ENCODE data around the gene ANO10.

Gene ANO10

GRCh38 chr3:43345877-43346276 is 275.9 kb downstream of the ANO10 start:
- ChIA-PET POLR2A (no interaction called here), CTCF (interaction anchor here (0.8 to 1.4 kb wide), 3 partner anchors 10 to 27 kb away, joined by 3 read pairs; no protein-coding TSS in a partner anchor)
- no peak for TF ChIP-seq CTCF (IDR thresholded peaks at IDR 0.05; ENCODE audit: control extremely low read depth, extremely low read depth, low read depth, missing control alignments)
- DNase-seq (ENCODE audit: extremely low spot score): no peak

- no peak for TF ChIP-seq CTCF (IDR thresholded peaks at IDR 0.05; ENCODE audit: control extremely low read depth, extremely low read depth, low read depth, missing control alignments)
- ChIA-PET CTCF (interaction anchor here (1.4 kb wide), 1 partner anchor 11 kb away, joined by 3 read pairs; no protein-coding TSS in a partner anchor), POLR2A (no interaction called here)
- no peak for DNase-seq (ENCODE audit: extremely low spot score)
Observed at GRCh38 chr3:43345246-43345645, 276.6 kb downstream of the ANO10 start.

GRCh38 chr3:43344520-43344919 is 277.3 kb downstream of the ANO10 start:
- no peak for TF ChIP-seq CTCF (IDR thresholded peaks at IDR 0.05; ENCODE audit: control extremely low read depth, extremely low read depth, low read depth, missing control alignments)
- POLR2A ChIA-PET: no interaction called here
- CTCF ChIA-PET: no interaction called here
- no peak for DNase-seq (ENCODE audit: extremely low spot score)

- POLR2A ChIA-PET: no interaction called here
- CTCF ChIA-PET: no interaction called here
- no peak for TF ChIP-seq CTCF (IDR thresholded peaks at IDR 0.05; ENCODE audit: control extremely low read depth, extremely low read depth, low read depth, missing control alignments)
- DNase-seq (ENCODE audit: extremely low spot score): no peak
Observed at GRCh38 chr3:43343815-43344214, 278.0 kb downstream of the ANO10 start.

- no peak for TF ChIP-seq CTCF (IDR thresholded peaks at IDR 0.05; ENCODE audit: control extremely low read depth, extremely low read depth, low read depth, missing control alignments)
- ChIA-PET CTCF (no interaction called here), POLR2A (no interaction called here)
- DNase-seq (ENCODE audit: extremely low spot score): no peak
Observed at GRCh38 chr3:43343185-43343584, 278.6 kb downstream of the ANO10 start.

- TF ChIP-seq CTCF (IDR thresholded peaks at IDR 0.05; ENCODE audit: control extremely low read depth, extremely low read depth, low read depth, missing control alignments): no peak
- DNase-seq (ENCODE audit: extremely low spot score): no peak
- ChIA-PET CTCF (no interaction called here), POLR2A (no interaction called here)
Observed at GRCh38 chr3:43341788-43342187, 280.0 kb downstream of the ANO10 start.

GRCh38 chr3:43340403-43340802 is 281.4 kb downstream of the ANO10 start:
- no peak for TF ChIP-seq CTCF (IDR thresholded peaks at IDR 0.05; ENCODE audit: control extremely low read depth, extremely low read depth, low read depth, missing control alignments)
- ChIA-PET POLR2A (no interaction called here), CTCF (no interaction called here)
- DNase-seq (ENCODE audit: extremely low spot score): no peak
